ENCODE data around the gene ISG15. TPM values are rescaled to one million over a fixed set of nuclear protein-coding genes. Genes with fewer than 3 reads are reported as not detected.

Gene ISG15
- total RNA-seq, 2 donors from 2014 or later = 91.6 to 97.5 TPM

Other genes with a start within 250 kb of the ISG15 start
- not detected for gene SAMD11, start 89.6 kb upstream of the ISG15 start, total RNA-seq
- gene NOC2L, start 54.2 kb upstream of the ISG15 start, total RNA-seq = 100 to 1,000 TPM in 1 of 2 donors, 10 to 100 TPM in 1; 66.3 to 112 TPM
- gene KLHL17, start 52.9 kb upstream of the ISG15 start, total RNA-seq = 10 to 100 TPM; 19.9 to 26.1 TPM
- gene PLEKHN1, start 47.0 kb upstream of the ISG15 start, total RNA-seq = 1 to 10 TPM; 1.9 to 5.0 TPM
- gene PERM1, start 31.4 kb upstream of the ISG15 start, total RNA-seq = not detected
- gene HES4, start 13.4 kb upstream of the ISG15 start, total RNA-seq = 1 to 10 TPM; 3.2 to 4.4 TPM
- 10 to 100 TPM; 44.5 to 79.9 TPM for gene AGRN, start 6.6 kb downstream of the ISG15 start, total RNA-seq
- not detected for gene RNF223, start 60.8 kb downstream of the ISG15 start, total RNA-seq
- gene C1orf159, start 102.6 kb downstream of the ISG15 start, total RNA-seq = 10 to 100 TPM; 20.7 to 21.2 TPM
- gene TTLL10, start 160.4 kb downstream of the ISG15 start, total RNA-seq = not detected
- 100 to 1,000 TPM in 1 of 2 donors, 10 to 100 TPM in 1; 43.6 to 250 TPM for gene TNFRSF18, start 193.1 kb downstream of the ISG15 start, total RNA-seq
- 100 to 1,000 TPM; 166 to 176 TPM for gene TNFRSF4, start 200.7 kb downstream of the ISG15 start, total RNA-seq
- gene SDF4, start 218.5 kb downstream of the ISG15 start, total RNA-seq = 100 to 1,000 TPM in 1 of 2 donors, 10 to 100 TPM in 1; 68.4 to 144 TPM
- gene B3GALT6, start 218.7 kb downstream of the ISG15 start, total RNA-seq = 10 to 100 TPM in 1 of 2 donors, 1 to 10 TPM in 1; 9.0 to 12.5 TPM
- gene C1QTNF12, start 233.2 kb downstream of the ISG15 start, total RNA-seq = 10 to 100 TPM in 1 of 2 donors, 1 to 10 TPM in 1; 4.0 to 17.7 TPM

Measured in activated naive CD4-positive, alpha-beta T cell treated with anti-CD3 and anti-CD28 coated beads, Interleukin-2, amount 50 U/mL, for 72 hours (primary cell).